T-cell (primary cell): ENCODE data around the gene TNNI2. TPM values are rescaled to one million over a fixed set of nuclear protein-coding genes. Genes with fewer than 3 reads are reported as not detected.

Experiments used
- ATAC-seq, 4 experiments: fragments of 200-7000 bp in 3 of 4; fragments of 150-1000 bp in 1 of 4; cut with Tn5 transposase; replicated peaks in 1 of 4; 1 replicate in 3 of 4; 2 replicates in 1 of 4; pipeline ENCODE4 v1.10.0; 2021; ENCODE audit warnings: moderate library complexity in 3 of 4, mild to moderate bottlenecking in 2 of 4, moderate number of reproducible peaks in 1 of 4
- CTCF ChIA-PET, 2 donors: fragments of 300-600 bp; sonication (Branson Sonifier 250); formaldehyde crosslinking; loops; one replicate each; lab custom pipeline; 2022; ENCODE audit warnings: antibody characterized with exemption in 2 of 2; lab: Charles Lee
- POLR2A ChIA-PET, 2 donors: fragments of 300-600 bp; sonication (Branson Sonifier 250); formaldehyde crosslinking; loops; one replicate each; lab custom pipeline; 2022; ENCODE audit warnings: antibody characterized with exemption in 2 of 2; lab: Charles Lee
- DNase-seq, 35 experiments: peaks; one replicate each; pipeline versions ENCODE4 v3.0.0 to v3.0.0-alpha.2; 2013 to 2023
- H3K27ac ChIP-seq: one replicate; pipeline ENCODE4 v1.5.1; 2013; ENCODE audit warnings: low read length
- H3K27me3 ChIP-seq, 2 experiments: replicated peaks in 1 of 2; 1 replicate in 1 of 2; 2 replicates in 1 of 2; pipeline versions ENCODE4 v1.6.1 to v1.7.0; 2013; ENCODE audit warnings: low read length in 1 of 2, mixed read lengths in 1 of 2; ENCODE audit not compliant: control insufficient read depth in 2 of 2, insufficient read depth in 2 of 2; ENCODE audit errors: extremely low read depth in 1 of 2
- H3K36me3 ChIP-seq, 2 donors: 1 replicate in 1 of 2; 2 replicates in 1 of 2; pipeline versions ENCODE4 v1.6.1 to v1.7.0; 2013; ENCODE audit warnings: low read length in 1 of 2; ENCODE audit not compliant: control insufficient read depth in 2 of 2, insufficient read depth in 1 of 2; ENCODE audit errors: extremely low read depth in 1 of 2
- H3K4me1 ChIP-seq, 2 experiments: 1 replicate in 1 of 2; 2 replicates in 1 of 2; pipeline versions ENCODE4 v1.6.1 to v1.7.0; 2013; ENCODE audit warnings: low read length in 2 of 2, mixed read lengths in 1 of 2; ENCODE audit not compliant: insufficient read depth in 2 of 2, control insufficient read depth in 1 of 2; ENCODE audit errors: extremely low read depth in 1 of 2
- H3K4me3 ChIP-seq, 2 donors: 1 replicate in 1 of 2; 2 replicates in 1 of 2; pipeline versions ENCODE4 v1.5.1 to v1.7.0; 2013; ENCODE audit warnings: mild to moderate bottlenecking in 2 of 2, low read length in 1 of 2, moderate library complexity in 1 of 2; ENCODE audit not compliant: control insufficient read depth in 1 of 2; ENCODE audit errors: extremely low read depth in 1 of 2
- H3K9me3 ChIP-seq: 2 replicates; pipeline ENCODE4 v1.7.0; 2013
- H3K27ac Mint-ChIP-seq, 2 donors: one replicate each; pipeline ENCODE4 v1.8.0; 2020 to 2021; ENCODE audit warnings: mild to moderate bottlenecking in 2 of 2, mixed read lengths in 2 of 2
- H3K27me3 Mint-ChIP-seq, 2 donors: one replicate each; pipeline ENCODE4 v1.8.0; 2021 to 2022; ENCODE audit warnings: mixed read lengths in 2 of 2
- H3K36me3 Mint-ChIP-seq: one replicate; pipeline ENCODE4 v1.8.0; 2021; ENCODE audit warnings: mixed read lengths
- H3K4me1 Mint-ChIP-seq, 3 donors: one replicate each; pipeline ENCODE4 v1.8.0; 2020 to 2022; ENCODE audit warnings: mixed read lengths in 3 of 3, mild to moderate bottlenecking in 1 of 3
- H3K4me3 Mint-ChIP-seq, 3 donors: one replicate each; pipeline ENCODE4 v1.8.0; 2020 to 2022; ENCODE audit warnings: mild to moderate bottlenecking in 3 of 3, mixed read lengths in 3 of 3, moderate library complexity in 3 of 3
- H3K9me3 Mint-ChIP-seq, 3 donors: one replicate each; pipeline ENCODE4 v1.8.0; 2020 to 2022; ENCODE audit warnings: mixed read lengths in 3 of 3
- WGBS: methylation state at CpG from one replicate; pipeline ENCODE4 v1.1.5; 2013; ENCODE audit warnings: missing lambda C conversion rate; ENCODE audit not compliant: insufficient coverage; 5-methylcytosine and 5-hydroxymethylcytosine counted together
- total RNA-seq, 35 experiments: library from RNA in 6 of 35; stranded (reverse) in 6 of 35; fragments of 120-200 nt in 1 of 35; gene quantifications; one replicate each; pipeline versions ENCODE4 v1.2.1 to v1.2.4 and lab custom pipeline; 2013 to 2026

The TNNI2 gene
- total RNA-seq, 5 donors from 2014 or later (not counting 1 experiment from before 2014, with no cell fraction given) = 0.39 TPM; not detected in 4

DNA sequence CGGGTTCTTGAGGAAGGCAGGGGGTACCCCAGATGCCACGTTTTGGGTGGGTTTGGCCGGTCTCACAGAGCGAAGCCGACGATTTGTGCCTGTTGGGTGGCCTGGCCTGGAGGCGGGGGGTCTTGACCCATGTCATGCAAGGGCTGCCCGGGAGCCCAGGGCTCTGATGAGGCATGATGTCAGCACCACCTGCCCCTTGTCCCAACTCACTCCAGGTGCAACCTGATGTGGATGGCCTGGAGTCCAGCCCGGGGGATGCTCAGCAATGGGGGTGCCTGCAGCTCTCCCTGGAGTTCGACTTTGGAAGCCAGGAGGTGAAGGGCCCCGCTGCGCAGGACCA lies 3.1 kb upstream of the TNNI2 start:
- H3K36me3 ChIP-seq = no peaks in the 10 kb centered on the region
- POLR2A ChIA-PET = no interaction called here
- H3K4me1 ChIP-seq = peaks cover 3 to 38% of the 10 kb centered on the region in 2 experiments
- H3K36me3 Mint-ChIP-seq = no peaks in the 10 kb centered on the region
- CTCF ChIA-PET = interaction anchor here (1.1 to 1.5 kb wide), 2 partner anchors 142 to 183 kb away, joined by 3 to 6 read pairs; no protein-coding TSS in a partner anchor
- DNase-seq = no peak
- H3K27ac ChIP-seq = no peak overlapping the region
- H3K27ac Mint-ChIP-seq = no peak overlapping the region
- no peak overlapping the region for H3K4me3 ChIP-seq
- H3K4me3 Mint-ChIP-seq = no peak overlapping the region
- no peaks in the 10 kb centered on the region for H3K9me3 ChIP-seq
- 88% methylated on average over 11 of the region's 12 CpGs for WGBS
- H3K27me3 ChIP-seq = peaks cover 0 to 47% of the 10 kb centered on the region in 2 experiments
- no peaks in the 10 kb centered on the region for H3K9me3 Mint-ChIP-seq
- peaks cover 0 to 14% of the 10 kb centered on the region in 2 donors for H3K27me3 Mint-ChIP-seq
- H3K4me1 Mint-ChIP-seq = peaks cover 4 to 11% (median 11%) of the 10 kb centered on the region in 3 donors
- no peak for ATAC-seq

GRCh38 chr11:1836011-1836945 lies 2.5 kb upstream of the TNNI2 start:
- Histone ChIP-seq H3K27me3 (peaks cover 0 to 42% of the 10 kb centered on the region in 2 experiments), H3K36me3 (no peaks in the 10 kb centered on the region), H3K9me3 (no peaks in the 10 kb centered on the region), H3K4me3 (no peak overlapping the region), H3K4me1 (peaks cover 3 to 38% of the 10 kb centered on the region in 2 experiments), H3K27ac (no peak overlapping the region)
- H3K36me3 Mint-ChIP-seq = no peaks in the 10 kb centered on the region
- peaks cover 0 to 10% of the 10 kb centered on the region in 2 donors for H3K27me3 Mint-ChIP-seq
- peaks cover 4 to 12% (median 12%) of the 10 kb centered on the region in 3 donors for H3K4me1 Mint-ChIP-seq
- ChIA-PET POLR2A (no interaction called here), CTCF (interaction anchor here in 1 of 2 donors (0.7 to 0.8 kb wide), 2 partner anchors 165 to 199 kb away, joined by 4 read pairs; no protein-coding TSS in a partner anchor)
- H3K27ac Mint-ChIP-seq = no peak overlapping the region
- no peak for ATAC-seq
- no peak overlapping the region for H3K4me3 Mint-ChIP-seq
- DNase-seq = no peak
- 80% methylated on average over 43 of the region's 43 CpGs for WGBS
- no peaks in the 10 kb centered on the region for H3K9me3 Mint-ChIP-seq

DNA sequence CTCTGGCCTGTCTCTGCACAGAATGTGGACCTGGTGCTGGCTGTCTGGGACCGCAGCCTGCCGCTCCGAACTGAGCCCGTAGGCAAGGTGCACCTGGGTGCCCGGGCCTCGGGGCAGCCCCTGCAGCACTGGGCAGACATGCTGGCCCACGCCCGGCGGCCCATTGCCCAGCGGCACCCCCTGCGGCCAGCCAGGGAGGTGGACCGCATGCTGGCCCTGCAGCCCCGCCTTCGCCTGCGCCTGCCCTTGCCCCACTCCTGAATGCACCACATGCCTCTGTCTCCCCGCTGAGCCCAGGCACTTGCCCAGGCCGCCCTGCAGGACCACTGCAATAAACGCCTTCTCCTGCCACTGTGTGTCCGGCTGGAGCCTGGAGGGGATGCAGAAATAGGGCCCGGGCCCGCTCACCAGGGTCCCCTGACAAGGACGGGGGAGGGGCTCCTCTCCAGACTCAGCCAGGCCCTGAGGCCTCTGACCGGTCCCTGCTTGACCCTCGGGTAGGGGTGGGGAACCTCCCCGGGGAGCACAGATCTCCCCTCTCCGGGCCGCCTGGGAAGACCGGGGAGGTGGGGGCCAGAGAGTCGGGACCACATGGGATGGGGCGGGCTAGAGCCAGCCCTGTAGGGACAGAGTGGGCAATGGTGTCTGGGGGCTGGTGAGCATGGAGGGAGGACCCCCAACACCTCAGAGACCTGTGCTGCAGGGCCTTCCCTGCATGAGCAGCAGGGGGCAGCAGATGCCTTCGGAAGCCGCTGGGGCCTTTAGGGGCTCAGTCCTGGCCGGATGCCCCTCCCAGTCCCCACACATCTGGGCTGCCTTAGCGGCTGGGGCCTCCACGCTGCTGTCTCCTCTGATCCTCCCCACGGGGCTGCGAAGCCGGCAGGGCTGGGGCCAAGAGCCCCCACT lies 1.4 kb upstream of the TNNI2 start:
- H3K36me3 Mint-ChIP-seq = no peaks in the 10 kb centered on the region
- Histone ChIP-seq H3K36me3 (no peaks in the 10 kb centered on the region), H3K4me1 (peaks cover 3 to 33% of the 10 kb centered on the region in 2 experiments), H3K27ac (no peak overlapping the region), H3K9me3 (no peaks in the 10 kb centered on the region), H3K4me3 (no peak overlapping the region), H3K27me3 (peaks cover 0 to 31% of the 10 kb centered on the region in 2 experiments)
- H3K27ac Mint-ChIP-seq = peak overlapping the region in 1 of 2 donors; percentile 23
- DNase-seq = peak; percentile 53 to 90 (median 81)
- 51% methylated on average over 38 of the region's 38 CpGs for WGBS
- peaks cover 0 to 5% of the 10 kb centered on the region in 2 donors for H3K27me3 Mint-ChIP-seq
- H3K4me1 Mint-ChIP-seq = peaks cover 4 to 12% (median 10%) of the 10 kb centered on the region in 3 donors
- no peak overlapping the region for H3K4me3 Mint-ChIP-seq
- no peaks in the 10 kb centered on the region for H3K9me3 Mint-ChIP-seq
- peak; percentile 79 to 93 (median 88) for ATAC-seq
- ChIA-PET CTCF (interaction anchor here in 1 of 2 donors (0.7 kb wide), 1 partner anchor 164 kb away, joined by 4 read pairs; no protein-coding TSS in a partner anchor), POLR2A (no interaction called here)

GRCh38 chr11:1838077-1838425 lies 730 bp upstream of the TNNI2 start:
- Histone ChIP-seq H3K36me3 (no peaks in the 10 kb centered on the region), H3K4me3 (no peak overlapping the region), H3K4me1 (peaks cover 6 to 35% of the 10 kb centered on the region in 2 experiments), H3K9me3 (no peaks in the 10 kb centered on the region), H3K27me3 (peaks cover 0 to 24% of the 10 kb centered on the region in 2 experiments), H3K27ac (no peak overlapping the region)
- Mint-ChIP-seq H3K9me3 (no peaks in the 10 kb centered on the region), H3K4me3 (no peak overlapping the region), H3K27ac (no peak overlapping the region), H3K27me3 (peaks cover 0 to 5% of the 10 kb centered on the region in 2 donors), H3K4me1 (peaks cover 7 to 15% (median 10%) of the 10 kb centered on the region in 3 donors), H3K36me3 (no peaks in the 10 kb centered on the region)
- ATAC-seq = peak in 3 of 4 experiments; percentile 13 to 27 (median 17)
- CTCF ChIA-PET = no interaction called here
- DNase-seq = peak in 3 of 35 experiments; percentile 15 to 43 (median 32)
- POLR2A ChIA-PET = no interaction called here
- 71% methylated on average over 15 of the region's 17 CpGs for WGBS

DNA sequence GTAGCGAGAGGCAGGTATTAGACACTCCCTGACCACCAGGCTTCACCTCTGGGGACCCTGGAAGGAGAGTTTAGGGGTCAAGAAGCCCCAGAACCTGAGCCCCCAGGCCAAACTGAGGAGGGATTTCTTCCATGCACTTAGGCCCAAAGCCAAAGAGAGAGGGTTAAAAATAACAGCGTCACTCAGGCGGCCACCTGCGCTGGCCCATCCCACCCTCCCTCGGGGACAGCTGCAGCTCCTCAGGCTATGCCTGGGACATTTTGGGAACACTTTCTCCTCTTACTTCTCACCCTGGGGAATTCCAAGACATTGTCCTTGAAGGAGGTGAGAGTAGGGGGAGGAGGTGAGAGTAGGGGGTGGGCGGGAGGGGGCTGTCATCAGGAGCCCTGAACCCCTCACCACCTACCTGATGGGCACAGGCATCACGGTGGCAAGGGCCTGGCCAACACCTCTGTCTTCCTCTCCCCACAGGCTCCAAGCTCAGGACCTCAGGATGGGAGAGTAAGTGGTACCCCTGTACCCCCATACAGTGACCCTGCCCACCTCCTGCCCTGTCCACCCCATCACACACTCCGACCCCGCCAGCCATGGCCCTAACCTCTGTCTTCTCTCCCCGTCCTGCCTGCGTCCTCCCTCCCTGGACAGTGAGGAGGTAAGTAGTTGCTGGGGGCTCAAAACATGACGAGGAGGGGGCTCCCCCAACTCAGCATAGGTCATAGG lies 583 bp downstream of the TNNI2 start:
- WGBS = no CpG with 5 or more reads among the region's 12 CpGs
- no peak overlapping the region for H3K4me3 ChIP-seq
- H3K27me3 Mint-ChIP-seq = no peaks in the 10 kb centered on the region
- H3K27me3 ChIP-seq = peaks cover 0 to 12% of the 10 kb centered on the region in 2 experiments
- peaks cover 15 to 48% of the 10 kb centered on the region in 2 experiments for H3K4me1 ChIP-seq
- CTCF ChIA-PET = interaction anchor here (0.6 to 1.2 kb wide), 3 partner anchors 52 to 312 kb away, joined by 3 to 5 read pairs (median 4); partner anchors contain the start of gene PRR33 (in 1 of the 2)
- peak overlapping the region in 1 of 2 donors; percentile 22 for H3K27ac Mint-ChIP-seq
- no peak for ATAC-seq
- H3K4me3 Mint-ChIP-seq = no peak overlapping the region
- no peak overlapping the region for H3K27ac ChIP-seq
- no peaks in the 10 kb centered on the region for H3K9me3 ChIP-seq
- POLR2A ChIA-PET = interaction anchor here (0.5 to 0.7 kb wide), 2 partner anchors 12 to 103 kb away, joined by 3 to 4 read pairs; no protein-coding TSS in a partner anchor
- no peaks in the 10 kb centered on the region for H3K36me3 Mint-ChIP-seq
- no peak for DNase-seq
- H3K4me1 Mint-ChIP-seq = peaks cover 20 to 28% (median 22%) of the 10 kb centered on the region in 3 donors
- no peaks in the 10 kb centered on the region for H3K36me3 ChIP-seq
- no peaks in the 10 kb centered on the region for H3K9me3 Mint-ChIP-seq
